Uterus (tissue), 2 donors: ENCODE results near the gene SPATA22.

Experiments
- POLR2A ChIP-seq, 2 donors: fragments of 450-650 bp; IDR thresholded peaks; one replicate each; pipeline ENCODE4 v1.6.1; 2016; ENCODE audit warnings: antibody characterized with exemption in 2 of 2, mild to moderate bottlenecking in 1 of 2, moderate library complexity in 1 of 2
- TF ChIP-seq, protein P1 (sequence below), 4 experiments: fragments of 200-600 bp in 2 of 4; fragments of 450-650 bp in 2 of 4; sonication (generic) in 2 of 4; IDR thresholded peaks; one replicate each; pipeline ENCODE4 v1.5.1; 2016 to 2019; ENCODE audit warnings: antibody characterized with exemption in 4 of 4, mild to moderate bottlenecking in 2 of 4, moderate library complexity in 1 of 4

DNA sequence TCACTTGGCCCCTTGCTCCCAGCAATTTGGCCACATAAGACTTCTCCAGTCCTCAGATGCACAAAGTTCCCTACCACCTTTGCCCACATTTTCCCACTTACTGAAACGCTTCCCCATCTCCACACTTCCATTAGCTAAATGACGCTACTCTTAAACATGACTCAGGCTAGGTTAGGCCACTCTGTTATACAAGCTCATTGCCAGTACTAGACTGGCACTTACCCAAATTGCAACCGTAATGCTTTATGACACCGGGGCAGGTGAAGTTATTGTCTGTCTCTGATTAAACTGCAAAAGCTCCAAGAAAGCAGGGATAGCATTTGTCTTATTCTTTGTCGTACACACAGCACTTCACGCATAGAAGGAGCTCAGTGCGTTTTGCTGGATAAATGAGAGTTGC is 33.4 kb upstream of the SPATA22 start:
- TF ChIP-seq POLR2A (IDR thresholded peaks at IDR 0.05), result no peak
- TF ChIP-seq, protein P1, sequence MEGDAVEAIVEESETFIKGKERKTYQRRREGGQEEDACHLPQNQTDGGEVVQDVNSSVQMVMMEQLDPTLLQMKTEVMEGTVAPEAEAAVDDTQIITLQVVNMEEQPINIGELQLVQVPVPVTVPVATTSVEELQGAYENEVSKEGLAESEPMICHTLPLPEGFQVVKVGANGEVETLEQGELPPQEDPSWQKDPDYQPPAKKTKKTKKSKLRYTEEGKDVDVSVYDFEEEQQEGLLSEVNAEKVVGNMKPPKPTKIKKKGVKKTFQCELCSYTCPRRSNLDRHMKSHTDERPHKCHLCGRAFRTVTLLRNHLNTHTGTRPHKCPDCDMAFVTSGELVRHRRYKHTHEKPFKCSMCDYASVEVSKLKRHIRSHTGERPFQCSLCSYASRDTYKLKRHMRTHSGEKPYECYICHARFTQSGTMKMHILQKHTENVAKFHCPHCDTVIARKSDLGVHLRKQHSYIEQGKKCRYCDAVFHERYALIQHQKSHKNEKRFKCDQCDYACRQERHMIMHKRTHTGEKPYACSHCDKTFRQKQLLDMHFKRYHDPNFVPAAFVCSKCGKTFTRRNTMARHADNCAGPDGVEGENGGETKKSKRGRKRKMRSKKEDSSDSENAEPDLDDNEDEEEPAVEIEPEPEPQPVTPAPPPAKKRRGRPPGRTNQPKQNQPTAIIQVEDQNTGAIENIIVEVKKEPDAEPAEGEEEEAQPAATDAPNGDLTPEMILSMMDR (IDR thresholded peaks at IDR 0.05), result no peak
